K562 (cell line): ENCODE data around the gene E2F1. TPM values are rescaled to one million over a fixed set of nuclear protein-coding genes. Genes with fewer than 3 reads are reported as not detected.

ENCODE experiments used
- ADNP ChIP-seq: fragments of 200-800 bp; sonication (Bioruptor generic); IDR thresholded peaks from 2 replicates; pipeline ENCODE4 v1.6.1; 2016; ENCODE audit warnings: missing genetic modification characterization, missing compliant biosample characterization
- ARNT ChIP-seq, 2 experiments: fragments of 450-650 bp; IDR thresholded peaks; 2 replicates each; pipeline ENCODE4 v1.6.1; 2016; ENCODE audit warnings: mild to moderate bottlenecking in 1 of 2
- DPF2 ChIP-seq: fragments of 450-650 bp; IDR thresholded peaks from 2 replicates; pipeline ENCODE4 v1.6.1; 2016
- ELF1 ChIP-seq: fragments of 200-800 bp; sonication (Bioruptor generic); IDR thresholded peaks from 2 replicates; pipeline ENCODE4 v1.6.1; 2016; ENCODE audit warnings: missing genetic modification characterization, missing compliant biosample characterization
- ESRRA ChIP-seq: fragments of 450-650 bp; IDR thresholded peaks from 2 replicates; pipeline ENCODE4 v1.6.1; 2014; ENCODE audit warnings: low read depth, mild to moderate bottlenecking, moderate library complexity, borderline replicate concordance
- GABPB2 ChIP-seq: fragments of 250-450 bp; sonication (Bioruptor Pico); conservative IDR thresholded peaks from 2 replicates; pipeline ENCODE4 v1.5.1; 2021; ENCODE audit warnings: mild to moderate bottlenecking
- GTF2B ChIP-seq: IDR thresholded peaks from 2 replicates; pipeline ENCODE4 v1.6.1; 2011; ENCODE audit not compliant: insufficient read length; ENCODE audit errors: extremely low read depth
- LEF1 ChIP-seq: fragments of 450-650 bp; IDR thresholded peaks from 2 replicates; pipeline ENCODE4 v1.6.1; 2016; ENCODE audit warnings: mild to moderate bottlenecking
- POLR3A ChIP-seq: IDR thresholded peaks from 2 replicates; pipeline ENCODE4 v1.6.1; 2011; ENCODE audit warnings: borderline replicate concordance, mild to moderate bottlenecking, moderate library complexity; ENCODE audit not compliant: insufficient read length, insufficient read depth; ENCODE audit errors: extremely low read depth
- RBM14 ChIP-seq: fragments of 200-400 bp; formaldehyde crosslinking; IDR thresholded peaks from 2 replicates; pipeline ENCODE4 v1.6.1; 2018; ENCODE audit warnings: low read depth, mild to moderate bottlenecking, low read length, moderate library complexity, borderline replicate concordance; ENCODE audit not compliant: insufficient read depth
- SAFB ChIP-seq: fragments of 200-400 bp; formaldehyde crosslinking; IDR thresholded peaks from 2 replicates; pipeline ENCODE4 v1.6.1; 2017; ENCODE audit warnings: low read depth, low read length, borderline replicate concordance
- THAP12 ChIP-seq: fragments of 250-450 bp; sonication (Bioruptor Pico); IDR thresholded peaks from 2 replicates; pipeline ENCODE4 v1.9.0; 2021; ENCODE audit warnings: mild to moderate bottlenecking, inconsistent platforms
- YY1 ChIP-seq, 3 experiments: IDR thresholded peaks; 2 replicates each; pipeline ENCODE4 v1.6.1; 2011; ENCODE audit warnings: low read length in 2 of 3, mild to moderate bottlenecking in 2 of 3, moderate library complexity in 2 of 3, borderline replicate concordance in 1 of 3, control low read depth in 1 of 3, low read depth in 1 of 3; ENCODE audit not compliant: insufficient read depth in 3 of 3, insufficient replicate concordance in 2 of 3, control insufficient read depth in 1 of 3, insufficient read length in 1 of 3; ENCODE audit errors: extremely low read depth in 1 of 3
- ZBTB26 ChIP-seq: fragments of 450-650 bp; formaldehyde crosslinking; IDR thresholded peaks from 2 replicates; pipeline ENCODE4 v1.4.0; 2022; ENCODE audit warnings: missing genetic modification characterization
- ZBTB8A ChIP-seq: fragments of 450-650 bp; IDR thresholded peaks from 2 replicates; pipeline ENCODE4 v1.6.1; 2018; ENCODE audit warnings: mild to moderate bottlenecking, moderate library complexity; ENCODE audit not compliant: partially characterized antibody
- ZFP36 ChIP-seq: fragments of 150-350 bp; IDR thresholded peaks from 2 replicates; pipeline ENCODE4 v1.6.1; 2018; ENCODE audit warnings: low read length, low read depth; ENCODE audit not compliant: partially characterized antibody
- ZNF232 ChIP-seq: sonication (generic); formaldehyde crosslinking; IDR thresholded peaks from 2 replicates; pipeline ENCODE4 v1.8.0; 2022; ENCODE audit warnings: mild to moderate bottlenecking, missing genetic modification reagents
- ZNF277 ChIP-seq: fragments of 250-450 bp; sonication (Bioruptor Pico); IDR thresholded peaks from 2 replicates; pipeline ENCODE4 v1.8.0; 2022; ENCODE audit warnings: inconsistent platforms, mild to moderate bottlenecking, moderate library complexity, borderline replicate concordance
- ZNF589 ChIP-seq: fragments of 200-800 bp; sonication (Bioruptor generic); IDR thresholded peaks from 2 replicates; pipeline ENCODE4 v1.6.1; 2016; ENCODE audit warnings: low read depth, missing genetic modification characterization, missing compliant biosample characterization
- ZNF644 ChIP-seq: fragments of 200-800 bp; sonication (Bioruptor generic); IDR thresholded peaks from 2 replicates; pipeline ENCODE4 v1.6.1; 2016; ENCODE audit warnings: low read depth, missing genetic modification characterization, missing compliant biosample characterization
- polyA plus RNA-seq, 8 experiments: library from polyadenylated mRNA; depleted of rRNA in 4 of 8; stranded (reverse) in 5 of 8; unstranded in 3 of 8; fragments of >200 nt; fragmentation: Nextera tagmentation in 2 of 8; fragmentation: Illumina TruSeq in 1 of 8; extraction: Ambion mirVana in 2 of 8; extraction: Trizol in 1 of 8; gene quantifications; 2 replicates each; pipeline versions ENCODE4 v1.2.1 to v1.2.3, GENCODE V29; 2011 to 2014; ENCODE audit warnings: inconsistent platforms in 1 of 8, missing spikeins in 1 of 8
- total RNA-seq, 7 experiments: library from RNA; depleted of rRNA in 6 of 7; stranded (reverse); fragments of >200 nt in 6 of 7; fragmentation: Illumina TruSeq in 2 of 7; extraction: Trizol in 2 of 7; gene quantifications; 2 replicates each; pipeline versions ENCODE4 v1.2.1 to v1.2.3, GENCODE V29; 2011 to 2021; ENCODE audit warnings: low replicate concordance in 1 of 7

The E2F1 gene
- total and polyA plus RNA-seq, 9 of the 15 experiments (the other 6 are each of a cell fraction or from before 2014, with no cell fraction given): 0.14 to 30.6 (median 13.1) TPM

- peak; percentile 92 for TF ChIP-seq ADNP
- peak; percentile 53 for TF ChIP-seq ZFP36
- 0 out of 2 replicates have a peak, but pooled peaks have one; percentile 23 for TF ChIP-seq RBM14
- 0 out of 2 replicates have a peak, but pooled peaks have one; percentile 69 for TF ChIP-seq THAP12 (CRISPR knock-in tag)
- no peak for TF ChIP-seq ZBTB26 (CRISPR knock-in tag)
- TF ChIP-seq SAFB: 0 out of 2 replicates have a peak, but pooled peaks have one; percentile 10
- no peak for TF ChIP-seq ARNT (IDR thresholded peaks at IDR 0.05)
- TF ChIP-seq ZBTB8A: no peak
- no peak for TF ChIP-seq LEF1
- TF ChIP-seq ELF1 (tag): peak; percentile 76; the same call in 1 of the 2 replicates
- no peak for TF ChIP-seq GTF2B
- peak; percentile 48; the same call in 1 of the 2 replicates for TF ChIP-seq ESRRA
- TF ChIP-seq ZNF589 (CRISPR knock-in tag): no peak
- peak; percentile 20; the same call in 1 of the 2 replicates for TF ChIP-seq DPF2
- TF ChIP-seq GABPB2: no peak
- TF ChIP-seq ZNF277 (CRISPR knock-in tag): no peak
- TF ChIP-seq ZNF232 (CRISPR knock-in tag): no peak
- TF ChIP-seq YY1 (IDR thresholded peaks at IDR 0.05; ENCODE audit: borderline replicate concordance in 1 of 3, control insufficient read depth in 1 of 3, extremely low read depth in 1 of 3, insufficient read depth in 3 of 3, insufficient read length in 1 of 3, insufficient replicate concordance in 2 of 3, low read depth in 1 of 3, low read length in 2 of 3): peak in 1 of 3 experiments; percentile 4
- TF ChIP-seq ZNF644: no peak; the same call in 1 of the 2 replicates
- no peak for TF ChIP-seq POLR3A
These were observed 46.2 kb upstream of the E2F1 start (continued) for GRCh38 chr20:33732166-33732970.
